Epithelial cell of prostate (primary cell): ENCODE measurements around the gene CYFIP1.

Experiments used
- DNase-seq: peaks from one replicate; pipeline ENCODE4 v3.0.0-alpha.2; 2011; ENCODE audit warnings: low read depth, low spot score
- H3K27ac ChIP-seq: fragments of 450-650 bp; 2 replicates; pipeline ENCODE4 v1.5.1; 2017; ENCODE audit warnings: mild to moderate bottlenecking

CYFIP1 gene

GRCh38 chr15:22925875-22926274, 54.3 kb downstream of the CYFIP1 start:
- H3K27ac ChIP-seq, result no peak overlapping the region
- no peak for DNase-seq

- H3K27ac ChIP-seq, result no peak overlapping the region
- no peak for DNase-seq
Observed at GRCh38 chr15:22922003-22922402, 58.2 kb downstream of the CYFIP1 start.

GRCh38 chr15:22919171-22919570, 61.0 kb downstream of the CYFIP1 start:
- no peak for DNase-seq

GRCh38 chr15:22918596-22919140, 61.5 kb downstream of the CYFIP1 start:
- no peak overlapping the region for H3K27ac ChIP-seq
- no peak for DNase-seq

More at GRCh38 chr15:22919171-22919570, 61.0 kb downstream of the CYFIP1 start:
- no peak overlapping the region for H3K27ac ChIP-seq

GRCh38 chr15:22918056-22918455, 62.1 kb downstream of the CYFIP1 start:
- no peak overlapping the region for H3K27ac ChIP-seq
- DNase-seq, result peak; percentile 20

GRCh38 chr15:22917556-22917955, 62.6 kb downstream of the CYFIP1 start:
- no peak for DNase-seq
- H3K27ac ChIP-seq, result no peak overlapping the region

- DNase-seq, result no peak
- H3K27ac ChIP-seq, result peak overlapping the region; percentile 34
Observed at GRCh38 chr15:22916606-22917350, 63.4 kb downstream of the CYFIP1 start.

GRCh38 chr15:22915866-22916515, 64.2 kb downstream of the CYFIP1 start:
- no peak for DNase-seq
- peak overlapping the region; percentile 34 for H3K27ac ChIP-seq

- DNase-seq, result no peak
- no peak overlapping the region for H3K27ac ChIP-seq
Observed at GRCh38 chr15:22913646-22914380, 66.4 kb downstream of the CYFIP1 start.

- no peak for DNase-seq
- no peak overlapping the region for H3K27ac ChIP-seq
Observed at GRCh38 chr15:22912256-22912655, 67.9 kb downstream of the CYFIP1 start.

GRCh38 chr15:22911306-22911705, 68.9 kb downstream of the CYFIP1 start:
- H3K27ac ChIP-seq, result no peak overlapping the region
- no peak for DNase-seq

GRCh38 chr15:22908830-22909229, 71.3 kb downstream of the CYFIP1 start:
- no peak overlapping the region for H3K27ac ChIP-seq
- no peak for DNase-seq

- DNase-seq, result no peak
- H3K27ac ChIP-seq, result no peak overlapping the region
Observed at GRCh38 chr15:22907161-22907950, 72.8 kb downstream of the CYFIP1 start.

GRCh38 chr15:22904736-22905135, 75.4 kb downstream of the CYFIP1 start:
- H3K27ac ChIP-seq, result no peak overlapping the region
- DNase-seq, result no peak

- H3K27ac ChIP-seq, result no peak overlapping the region
- no peak for DNase-seq
Observed at GRCh38 chr15:22903961-22904534, 76.1 kb downstream of the CYFIP1 start.

- no peak overlapping the region for H3K27ac ChIP-seq
- DNase-seq, result no peak
Observed at GRCh38 chr15:22903427-22903826, 76.7 kb downstream of the CYFIP1 start.

- no peak overlapping the region for H3K27ac ChIP-seq
- DNase-seq, result no peak
Observed at GRCh38 chr15:22902981-22903380, 77.2 kb downstream of the CYFIP1 start.

GRCh38 chr15:22902578-22902977, 77.6 kb downstream of the CYFIP1 start:
- DNase-seq, result no peak

GRCh38 chr15:22902046-22902445, 78.1 kb downstream of the CYFIP1 start:
- DNase-seq, result no peak

More at GRCh38 chr15:22902578-22902977, 77.6 kb downstream of the CYFIP1 start:
- H3K27ac ChIP-seq, result no peak overlapping the region

More at GRCh38 chr15:22902046-22902445, 78.1 kb downstream of the CYFIP1 start:
- no peak overlapping the region for H3K27ac ChIP-seq
